HepG2 (cell line): ENCODE measurements around the gene CEP128. TPM values are rescaled to one million over a fixed set of nuclear protein-coding genes. Genes with fewer than 3 reads are reported as not detected.

Experiments
- CBX1 ChIP-seq: IDR thresholded peaks from one replicate; pipeline ENCODE4 v1.6.1; 2016; ENCODE audit warnings: antibody characterized with exemption, low read depth
- HBP1 ChIP-seq: IDR thresholded peaks from 2 replicates; pipeline ENCODE4 v1.6.1; 2016; ENCODE audit warnings: low read depth, control low read depth
- ZMYM2 ChIP-seq: sonication (generic); formaldehyde crosslinking; IDR thresholded peaks from 2 replicates; pipeline ENCODE4 v1.8.0; 2022; ENCODE audit warnings: mild to moderate bottlenecking, missing genetic modification reagents
- ZNF12 ChIP-seq: sonication (generic); formaldehyde crosslinking; IDR thresholded peaks from 2 replicates; pipeline ENCODE4 v1.5.0; 2020; ENCODE audit warnings: missing genetic modification reagents
- ZNF512B ChIP-seq: sonication (generic); formaldehyde crosslinking; IDR thresholded peaks from 2 replicates; pipeline ENCODE4 v1.5.1; 2020; ENCODE audit warnings: missing genetic modification reagents, mild to moderate bottlenecking, borderline replicate concordance
- ZXDC ChIP-seq: sonication (generic); formaldehyde crosslinking; IDR thresholded peaks from 2 replicates; pipeline ENCODE4 v1.5.0; 2020; ENCODE audit warnings: mild to moderate bottlenecking, missing genetic modification reagents
- polyA plus RNA-seq, 8 experiments: library from polyadenylated mRNA; depleted of rRNA in 3 of 8; stranded (reverse) in 7 of 8; unstranded in 1 of 8; fragments of >200 nt; fragmentation: Illumina TruSeq in 4 of 8; extraction: Trizol in 4 of 8; gene quantifications; 2 replicates each; pipeline versions ENCODE4 v1.2.1 to v1.2.3, GENCODE V29; 2011 to 2016; ENCODE audit warnings: low read depth in 4 of 8, missing spikeins in 1 of 8, mixed read lengths in 1 of 8; ENCODE audit not compliant: insufficient read depth in 1 of 8
- total RNA-seq, 5 experiments: library from RNA; depleted of rRNA; stranded (reverse); fragments of >200 nt; fragmentation: Illumina TruSeq; extraction: Trizol; gene quantifications; 2 replicates each; pipeline ENCODE4 v1.2.3, GENCODE V29; 2016; ENCODE audit warnings: low read depth in 1 of 5

Gene CEP128
- total and polyA plus RNA-seq, 2 of the 13 experiments (the other 11 are each of a cell fraction or from before 2014, with no cell fraction given), result 1.3 to 7.5 TPM

GRCh38 chr14:80477388-80478160 is 464.0 kb downstream of the CEP128 start (continued):
- TF ChIP-seq HBP1 (CRISPR knock-in tag), result no peak
- no peak for TF ChIP-seq ZMYM2
- TF ChIP-seq CBX1, result no peak
- no peak for TF ChIP-seq ZNF12
- TF ChIP-seq ZNF512B (CRISPR knock-in tag), result no peak
- TF ChIP-seq ZXDC (CRISPR knock-in tag), result no peak
- TF ChIP-seq, all 625 proteins: peak for 0
